Measurements from ENCODE around the gene GP5.

Gene GP5

DNA sequence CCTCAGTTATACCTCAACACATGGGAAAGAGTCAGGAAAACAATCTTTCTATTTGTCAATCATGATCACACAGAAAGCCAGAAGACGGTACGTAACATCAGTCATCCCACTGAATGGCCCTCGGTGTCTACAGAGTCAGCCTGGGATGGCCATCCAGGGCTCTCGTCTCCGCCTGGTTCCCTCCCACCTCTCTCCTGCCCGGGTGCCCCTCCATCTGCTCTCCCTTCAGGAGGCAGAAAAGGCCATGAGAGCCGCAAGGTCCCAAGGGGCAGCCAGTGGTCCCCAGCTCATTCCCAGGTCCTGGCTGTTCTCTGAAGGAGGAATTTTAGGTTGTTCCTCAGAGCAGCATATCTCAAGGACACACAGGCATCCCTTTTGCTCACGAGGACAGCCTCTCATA, 25.2 kb downstream of the GP5 start:
- no peak for ATAC-seq
- Mint-ChIP-seq H3K4me3 (no peak overlapping the region), H3K4me1 (peaks cover 4% of the 10 kb centered on the region), H3K27ac (no peak overlapping the region), H3K9me3 (no peaks in the 10 kb centered on the region), H3K36me3 (no peaks in the 10 kb centered on the region)
- no peak for DNase-seq (ENCODE audit: low spot score in 2 of 2)

DNA sequence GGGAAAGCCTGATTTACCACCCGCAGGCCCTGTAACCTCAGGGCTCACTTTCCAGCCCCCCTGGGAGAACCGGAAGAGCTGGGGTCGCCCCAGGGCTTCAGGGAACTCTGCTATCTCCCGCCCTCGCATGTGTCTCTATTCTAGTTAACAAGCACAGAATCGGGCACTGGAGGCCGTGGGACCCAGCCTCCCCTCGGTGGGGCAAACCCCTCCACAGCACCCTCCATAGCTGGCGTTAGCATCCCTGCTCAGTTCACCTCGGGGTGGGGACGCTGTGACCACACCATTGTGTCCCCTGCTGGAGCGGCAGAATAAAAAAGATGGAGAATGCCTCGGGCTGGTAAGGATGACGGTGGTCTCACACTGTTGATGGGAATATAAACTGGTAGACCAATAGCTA, 26.0 kb downstream of the GP5 start:
- ATAC-seq = no peak
- peaks cover 8% of the 10 kb centered on the region for H3K4me1 Mint-ChIP-seq
- DNase-seq (ENCODE audit: low spot score in 2 of 2) = no peak
- no peaks in the 10 kb centered on the region for H3K36me3 Mint-ChIP-seq
- no peak overlapping the region for H3K27ac Mint-ChIP-seq
- no peaks in the 10 kb centered on the region for H3K9me3 Mint-ChIP-seq
- no peak overlapping the region for H3K4me3 Mint-ChIP-seq

DNA sequence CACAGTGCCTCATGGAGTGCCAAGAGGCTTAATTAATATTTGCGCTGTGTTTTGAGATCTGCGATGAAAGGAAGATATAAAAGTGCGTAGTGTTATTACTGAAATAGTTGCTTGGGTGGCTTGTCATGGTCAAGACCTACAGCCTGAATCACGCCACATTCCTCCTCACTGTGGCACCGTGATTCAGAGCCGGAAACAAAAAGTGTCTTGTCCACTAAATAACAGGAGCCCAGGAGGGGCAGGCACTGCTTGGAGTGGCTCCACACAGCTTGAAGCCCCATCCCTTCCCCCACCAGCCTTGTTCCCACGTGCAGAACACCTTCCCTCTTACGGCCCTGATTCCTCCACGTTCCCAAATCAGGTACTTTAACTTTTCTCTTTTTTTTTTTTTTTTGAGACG, 28.3 kb downstream of the GP5 start:
- ATAC-seq = no peak
- H3K27ac Mint-ChIP-seq = no peak overlapping the region

GRCh38 chr3:194369522-194370279, 29.4 kb downstream of the GP5 start, which contains the start of gene LRRC15:
Gene LRRC15, minus strand, starts transcription at chr3:194369743. Its CDS starts 8,700 bp downstream, at chr3:194361043.
- peaks cover 5% of the 10 kb centered on the region for H3K4me1 Mint-ChIP-seq
- no peak within 1 kb of the TSS for H3K27ac Mint-ChIP-seq
- DNase-seq (ENCODE audit: low spot score in 2 of 2) (no peak), ATAC-seq (peak; percentile 42)
- H3K9me3 Mint-ChIP-seq = no peaks in the 10 kb centered on the region
- H3K36me3 Mint-ChIP-seq = no peaks in the 10 kb centered on the region
- no peak within 1 kb of the TSS for H3K4me3 Mint-ChIP-seq

More for the DNA sequence above, 28.3 kb downstream of the GP5 start:
- Mint-ChIP-seq H3K4me1 (peaks cover 9% of the 10 kb centered on the region), H3K36me3 (no peaks in the 10 kb centered on the region), H3K4me3 (no peak overlapping the region), H3K9me3 (no peaks in the 10 kb centered on the region)
- no peak for DNase-seq (ENCODE audit: low spot score in 2 of 2)

GRCh38 chr3:194368918-194369317, 30.1 kb downstream of the GP5 start:
- no peak overlapping the region for H3K4me3 Mint-ChIP-seq
- ATAC-seq = no peak

DNA sequence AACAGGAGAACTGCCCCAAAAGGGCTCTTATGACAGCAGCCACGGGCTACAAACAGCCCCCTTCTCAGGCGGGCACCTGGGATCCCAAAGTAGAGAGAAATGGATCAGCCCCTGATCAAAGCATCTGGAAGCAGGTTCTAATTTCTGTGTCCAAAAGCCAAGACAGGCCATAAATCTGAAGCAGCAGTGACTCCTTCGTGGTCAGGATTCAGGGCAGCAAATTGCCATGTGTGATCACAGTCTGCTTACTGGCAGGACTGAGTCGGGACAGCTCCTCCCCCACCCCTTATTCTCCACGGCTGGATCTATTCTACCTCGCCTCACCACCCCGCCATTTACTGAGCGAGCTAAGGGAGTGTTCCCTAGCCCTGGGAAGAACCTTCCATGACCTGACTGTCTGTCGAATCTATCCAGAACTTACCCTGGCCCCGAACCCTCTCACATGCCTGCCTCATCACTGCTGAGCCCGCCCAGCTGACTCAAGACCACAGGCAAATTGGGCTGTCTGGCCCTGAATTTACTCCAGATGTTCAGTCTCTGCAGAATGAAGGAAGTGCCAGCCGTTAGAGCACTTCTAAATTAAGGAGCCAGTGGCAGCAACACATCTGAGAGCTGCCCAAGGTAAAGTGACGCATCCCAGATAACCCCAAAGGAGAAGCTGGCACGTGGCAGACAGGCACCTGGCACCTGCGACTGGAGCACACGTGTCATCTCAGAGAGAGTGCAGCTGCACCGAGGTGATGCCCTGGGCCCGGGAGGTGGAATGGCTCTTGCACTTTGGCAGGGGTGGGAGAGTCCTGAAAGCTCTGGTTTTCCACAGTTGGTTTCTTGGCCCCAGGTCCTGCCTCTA, 30.8 kb downstream of the GP5 start:
- ATAC-seq (no peak), DNase-seq (ENCODE audit: low spot score in 2 of 2) (no peak)
- H3K4me3 Mint-ChIP-seq = no peak overlapping the region
- no peaks in the 10 kb centered on the region for H3K36me3 Mint-ChIP-seq
- H3K9me3 Mint-ChIP-seq = no peaks in the 10 kb centered on the region
- H3K4me1 Mint-ChIP-seq = peaks cover 5% of the 10 kb centered on the region
- no peak overlapping the region for H3K27ac Mint-ChIP-seq

More at GRCh38 chr3:194368918-194369317, 30.1 kb downstream of the GP5 start:
- Mint-ChIP-seq H3K27ac (no peak overlapping the region), H3K9me3 (no peaks in the 10 kb centered on the region), H3K4me1 (peaks cover 5% of the 10 kb centered on the region), H3K36me3 (no peaks in the 10 kb centered on the region)
- no peak for DNase-seq (ENCODE audit: low spot score in 2 of 2)

DNA sequence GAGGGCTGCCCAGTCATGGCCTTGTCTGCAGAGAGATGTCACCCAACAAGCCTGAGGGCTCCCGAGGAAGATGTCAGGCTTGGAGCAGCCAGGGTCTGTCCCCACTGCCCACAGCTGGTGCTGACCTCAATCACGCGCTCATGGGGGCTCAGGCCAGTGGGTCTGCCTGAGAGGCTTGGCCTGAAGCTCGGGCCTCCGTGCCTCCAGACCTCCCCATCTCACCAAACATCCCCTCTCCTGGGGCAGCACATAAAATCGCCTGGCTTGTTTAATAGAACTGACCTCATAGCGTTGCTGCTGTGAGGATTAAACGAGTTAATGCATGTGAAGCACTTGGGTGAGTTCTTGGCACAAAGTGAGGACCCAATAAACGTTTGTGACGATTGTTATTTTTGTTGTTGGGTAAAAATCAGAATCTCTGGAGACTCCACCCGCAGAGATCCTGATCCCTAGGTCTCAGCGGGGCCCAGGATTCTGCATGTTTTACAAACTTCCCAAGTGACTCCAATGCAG, 33.0 kb downstream of the GP5 start:
- H3K36me3 Mint-ChIP-seq = no peaks in the 10 kb centered on the region
- DNase-seq (ENCODE audit: low spot score in 2 of 2) = no peak
- no peak for ATAC-seq
- peaks cover 5% of the 10 kb centered on the region for H3K4me1 Mint-ChIP-seq
- no peak overlapping the region for H3K4me3 Mint-ChIP-seq
- no peak overlapping the region for H3K27ac Mint-ChIP-seq
- no peaks in the 10 kb centered on the region for H3K9me3 Mint-ChIP-seq

DNA sequence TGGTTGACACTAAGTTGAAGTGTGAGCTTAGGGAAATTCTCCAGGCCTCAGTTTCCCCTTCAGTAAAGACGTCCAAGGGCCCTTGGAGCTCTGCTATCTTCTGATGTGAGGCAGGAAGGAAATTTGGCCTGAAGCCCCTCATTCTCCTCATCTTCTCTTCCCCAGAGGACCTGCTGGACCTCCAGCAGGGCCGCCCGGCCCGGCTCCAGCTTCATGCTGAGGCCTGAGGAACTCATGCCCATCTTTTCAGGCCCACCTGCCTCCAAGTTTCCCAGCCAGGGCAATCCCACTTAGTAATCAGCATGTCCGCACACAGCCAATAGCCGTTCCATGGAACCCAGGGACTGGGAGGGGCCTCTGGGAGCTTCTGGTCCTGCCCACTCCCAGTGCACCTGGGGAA, 33.5 kb downstream of the GP5 start:
- Mint-ChIP-seq H3K27ac (no peak overlapping the region), H3K9me3 (no peaks in the 10 kb centered on the region)
- ATAC-seq = no peak

GRCh38 chr3:194364652-194365434, 34.2 kb downstream of the GP5 start:
- H3K9me3 Mint-ChIP-seq = no peaks in the 10 kb centered on the region
- H3K4me3 Mint-ChIP-seq = no peak overlapping the region
- no peak overlapping the region for H3K27ac Mint-ChIP-seq
- DNase-seq (ENCODE audit: low spot score in 2 of 2) (no peak), ATAC-seq (no peak)
- H3K36me3 Mint-ChIP-seq = no peaks in the 10 kb centered on the region
- H3K4me1 Mint-ChIP-seq = peaks cover 5% of the 10 kb centered on the region

More for the DNA sequence above, 33.5 kb downstream of the GP5 start:
- Mint-ChIP-seq H3K4me3 (no peak overlapping the region), H3K36me3 (no peaks in the 10 kb centered on the region), H3K4me1 (peaks cover 5% of the 10 kb centered on the region)
- DNase-seq (ENCODE audit: low spot score in 2 of 2) = no peak

DNA sequence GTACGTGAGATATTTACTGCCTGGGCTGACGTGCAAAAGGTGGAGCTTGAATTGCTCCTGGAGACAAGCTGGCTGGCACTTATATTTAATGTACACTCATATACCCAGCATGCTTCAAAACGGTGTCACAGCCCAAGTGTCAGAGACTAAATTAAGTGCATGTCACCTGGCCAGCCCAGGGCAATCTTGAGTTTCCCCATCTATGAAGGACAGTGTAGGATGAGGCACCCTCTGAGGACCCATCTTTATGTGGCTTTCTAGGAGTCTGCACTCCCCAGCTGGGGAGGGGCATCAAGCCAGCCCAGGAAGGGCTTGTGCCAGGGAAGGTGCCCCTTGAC, 34.8 kb downstream of the GP5 start:
- Mint-ChIP-seq H3K4me1 (peaks cover 5% of the 10 kb centered on the region), H3K9me3 (no peaks in the 10 kb centered on the region), H3K27ac (no peak overlapping the region), H3K36me3 (no peaks in the 10 kb centered on the region), H3K4me3 (no peak overlapping the region)
- no peak for DNase-seq (ENCODE audit: low spot score in 2 of 2)
- ATAC-seq = no peak

DNA sequence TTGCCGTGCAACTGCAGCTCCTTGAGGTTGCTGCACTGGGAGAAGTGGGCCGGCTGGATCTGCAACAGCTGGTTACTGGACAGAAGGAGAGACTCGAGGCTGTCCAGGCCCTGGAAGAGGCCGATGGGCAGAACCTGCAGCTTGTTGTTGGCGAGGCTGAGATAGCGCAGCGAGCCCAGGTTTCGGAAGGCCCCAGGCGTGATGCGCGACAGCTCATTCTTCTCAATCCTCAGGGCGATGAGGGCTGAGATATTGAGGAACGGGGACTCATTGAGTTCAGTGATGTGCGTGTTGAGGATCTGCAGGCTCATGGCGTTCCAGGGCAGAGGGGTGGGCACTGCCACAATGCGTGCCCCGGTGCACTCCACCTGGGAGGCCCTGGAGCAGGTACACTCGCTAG, 38.5 kb downstream of the GP5 start:
- ATAC-seq = no peak
- no peak overlapping the region for H3K4me3 Mint-ChIP-seq
- DNase-seq (ENCODE audit: low spot score in 2 of 2) = no peak
- no peaks in the 10 kb centered on the region for H3K4me1 Mint-ChIP-seq
- H3K27ac Mint-ChIP-seq = no peak overlapping the region
- no peaks in the 10 kb centered on the region for H3K36me3 Mint-ChIP-seq
- no peaks in the 10 kb centered on the region for H3K9me3 Mint-ChIP-seq

- Mint-ChIP-seq H3K36me3 (no peaks in the 10 kb centered on the region), H3K9me3 (no peaks in the 10 kb centered on the region), H3K27ac (no peak overlapping the region), H3K4me1 (no peaks in the 10 kb centered on the region), H3K4me3 (no peak overlapping the region)
- ATAC-seq = no peak
- no peak for DNase-seq (ENCODE audit: low spot score in 2 of 2)
Observed at GRCh38 chr3:194357681-194358080, 41.4 kb downstream of the GP5 start.

DNA sequence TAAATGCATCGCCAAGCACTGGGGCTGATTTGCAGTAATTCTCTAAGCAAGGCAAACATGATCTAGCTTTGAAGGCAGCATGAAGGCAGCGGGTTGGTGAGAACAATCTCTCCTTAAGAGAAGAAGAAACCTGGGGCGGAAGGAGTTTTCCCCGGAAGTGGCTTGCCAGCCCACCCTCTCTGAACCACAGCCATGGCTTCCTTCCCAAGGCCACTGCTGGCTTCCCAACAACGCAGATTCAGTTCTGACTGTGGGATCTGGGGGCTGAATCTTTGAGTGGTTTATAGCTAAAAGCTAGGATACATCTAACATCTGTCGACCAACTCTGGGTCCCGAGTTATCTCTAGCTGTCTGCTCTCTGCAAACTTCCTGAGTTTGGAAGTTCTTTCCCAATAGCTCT, 43.7 kb downstream of the GP5 start:
- no peak overlapping the region for H3K27ac Mint-ChIP-seq
- H3K36me3 Mint-ChIP-seq = no peaks in the 10 kb centered on the region
- no peaks in the 10 kb centered on the region for H3K4me1 Mint-ChIP-seq
- H3K4me3 Mint-ChIP-seq = no peak overlapping the region
- ATAC-seq = no peak
- no peaks in the 10 kb centered on the region for H3K9me3 Mint-ChIP-seq
- no peak for DNase-seq (ENCODE audit: low spot score in 2 of 2)

- no peak for DNase-seq (ENCODE audit: low spot score in 2 of 2)
- Mint-ChIP-seq H3K9me3 (no peaks in the 10 kb centered on the region), H3K36me3 (no peaks in the 10 kb centered on the region), H3K4me1 (no peaks in the 10 kb centered on the region), H3K4me3 (no peak overlapping the region), H3K27ac (no peak overlapping the region)
- ATAC-seq = no peak
Observed at GRCh38 chr3:194354315-194354714, 44.8 kb downstream of the GP5 start.

DNA sequence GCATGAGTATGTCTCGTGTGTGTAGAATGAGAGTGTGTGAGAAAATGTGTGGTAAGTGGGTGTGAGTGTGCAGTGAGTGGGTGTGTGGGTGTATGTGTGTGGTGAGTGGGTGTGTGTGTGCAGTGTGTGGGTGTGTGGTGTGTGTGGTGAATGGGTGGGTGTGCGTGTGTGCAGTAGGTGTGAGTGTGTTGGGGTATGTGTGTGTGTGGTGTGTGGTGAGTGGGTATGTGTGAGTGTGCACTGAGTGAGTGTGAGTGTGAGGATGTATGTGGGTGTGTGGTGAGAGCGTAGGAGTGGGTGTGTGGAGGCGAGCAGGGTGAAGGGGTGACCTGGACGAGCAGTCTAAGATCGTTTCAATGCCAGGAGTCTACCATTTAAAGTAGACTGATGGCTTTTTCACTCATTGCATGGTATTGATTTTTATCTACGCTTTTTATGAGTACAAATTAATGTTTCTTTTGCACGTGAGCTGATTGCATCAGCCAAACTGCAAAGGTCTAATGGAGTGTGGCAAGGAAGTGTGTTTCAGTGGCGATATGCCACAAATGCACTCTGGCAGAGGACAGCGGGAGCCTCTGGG, 46.3 kb downstream of the GP5 start:
- H3K36me3 Mint-ChIP-seq = no peaks in the 10 kb centered on the region
- no peak overlapping the region for H3K4me3 Mint-ChIP-seq
- H3K4me1 Mint-ChIP-seq = no peaks in the 10 kb centered on the region
- no peak for ATAC-seq
- no peak overlapping the region for H3K27ac Mint-ChIP-seq
- DNase-seq (ENCODE audit: low spot score in 2 of 2) = no peak
- no peaks in the 10 kb centered on the region for H3K9me3 Mint-ChIP-seq

All from stimulated activated effector memory CD8-positive, alpha-beta T cell treated with anti-CD3 and anti-CD28 coated beads, Interleukin-12 subunit alpha, Interleukin-12 subunit beta, amount 100 ng/mL, for 72 hours (primary cell).